GM19468 (cell line): Measurements from ENCODE around the gene ZSCAN5A.
"Not testable (repeated sequence)": the region's sequence is repeated elsewhere in the genome, so short reads cannot be mapped to it uniquely, and the experiment has no call there.

ENCODE experiments used
- ATAC-seq: cut with Tn5 transposase; IDR thresholded peaks from one replicate; pipeline ENCODE4 v1.9.1; 2021; ENCODE audit warnings: mild to moderate bottlenecking, moderate library complexity, moderate number of reproducible peaks; ENCODE audit not compliant: unreplicated experiment; ENCODE audit errors: extremely low read depth

ZSCAN5A gene

DNA sequence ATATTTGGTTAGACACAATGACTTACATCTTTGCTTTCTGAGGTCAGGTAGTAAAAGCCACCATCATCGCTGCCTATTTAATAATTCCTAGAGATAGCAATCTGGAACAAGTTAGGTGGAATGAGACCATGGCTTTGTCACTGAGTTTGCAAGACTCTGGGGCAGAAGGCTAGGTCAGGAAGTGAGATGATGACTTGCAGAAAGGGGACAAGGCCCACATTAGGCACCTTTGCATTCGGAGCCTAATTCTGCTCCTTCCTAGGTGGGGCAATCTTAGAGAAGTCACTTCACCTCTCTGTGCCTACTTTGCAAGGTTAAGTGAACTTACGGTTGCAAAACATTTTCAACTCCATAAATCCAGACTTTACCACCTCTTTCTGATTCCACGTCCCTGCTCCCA, 31.8 kb downstream of the ZSCAN5A start:
- ATAC-seq: no peak

DNA sequence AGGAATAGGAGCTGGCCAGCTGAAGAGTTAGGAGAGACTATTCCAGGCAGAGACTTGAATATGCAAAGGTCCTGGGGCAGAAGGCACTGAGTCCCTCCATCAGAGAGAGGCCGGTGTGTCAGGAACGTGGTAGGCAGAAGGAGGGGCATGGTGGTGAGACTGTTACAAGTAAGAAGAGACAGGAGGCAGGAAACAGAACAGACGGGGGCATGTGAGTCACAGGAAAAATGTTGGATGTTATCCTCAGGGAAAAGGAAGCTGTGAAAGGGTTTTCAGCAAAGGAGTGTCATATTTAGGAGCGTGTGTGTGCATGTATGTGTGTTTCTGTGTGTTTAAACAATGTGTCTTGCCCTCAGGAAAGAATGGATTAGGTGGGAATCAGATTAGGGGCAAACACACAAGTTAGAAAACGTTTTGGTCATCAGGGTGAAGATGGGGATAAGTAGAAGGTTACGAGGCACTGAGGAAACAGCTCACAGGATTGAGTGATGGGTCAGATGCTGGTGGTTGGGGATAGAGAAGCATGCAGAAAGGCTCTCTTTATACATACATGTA, 41.0 kb downstream of the ZSCAN5A start:
- ATAC-seq: no peak

DNA sequence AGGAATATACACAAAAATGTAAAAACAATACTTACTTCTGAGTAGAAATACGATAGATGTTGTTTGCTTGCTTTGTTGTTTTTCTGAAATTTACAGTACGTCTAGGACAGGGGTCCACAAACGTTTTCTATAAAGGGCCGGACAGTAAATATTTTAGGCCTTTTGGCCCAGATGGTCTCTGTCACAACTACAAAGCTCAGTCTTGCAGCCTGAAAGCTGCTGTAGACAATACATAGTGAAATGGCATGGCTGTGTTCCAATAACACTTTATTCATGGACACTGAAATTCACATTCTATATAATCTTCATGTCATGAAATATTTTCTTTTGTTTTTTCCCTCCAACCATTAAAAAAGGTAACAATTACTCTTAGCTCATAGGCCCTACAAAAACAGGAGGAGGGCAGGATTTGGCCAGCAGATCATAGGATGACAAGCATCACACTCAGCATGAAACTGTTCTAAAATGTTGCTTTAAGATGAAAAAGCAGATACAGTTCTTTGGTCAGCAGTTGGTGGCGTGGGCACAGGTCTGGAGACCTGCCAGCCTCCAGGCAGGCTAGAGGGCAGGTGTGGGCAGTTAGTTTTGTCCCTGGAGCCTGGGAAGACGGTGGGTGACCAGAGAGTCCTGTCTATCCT, 42.4 kb downstream of the ZSCAN5A start, which contains the start of gene EDDM13:
Gene EDDM13, plus strand, starts transcription at position 588 of the 638 bp plus-strand sequence. CDS start 87 bp downstream, outside the sequence.
- no peak for ATAC-seq

DNA sequence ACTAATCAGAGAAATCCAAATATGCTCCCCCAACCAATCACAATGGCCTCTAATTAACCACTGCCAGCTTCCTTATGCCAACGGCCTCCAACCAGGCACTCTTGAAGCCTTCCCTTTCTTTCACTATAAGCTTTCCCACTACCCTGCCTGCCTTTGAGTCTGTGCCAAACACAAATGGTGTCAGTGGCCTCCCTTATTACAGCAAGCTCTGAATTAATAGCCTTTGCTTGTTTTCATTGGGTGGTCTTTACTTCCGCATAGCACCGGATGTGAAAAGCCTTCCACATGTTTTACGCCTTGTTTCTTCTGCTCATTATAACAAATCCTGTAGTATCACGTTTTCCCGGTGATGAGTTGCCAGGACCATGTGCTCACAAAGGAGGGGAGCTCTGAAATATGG, 43.5 kb downstream of the ZSCAN5A start:
- ATAC-seq: no peak

DNA sequence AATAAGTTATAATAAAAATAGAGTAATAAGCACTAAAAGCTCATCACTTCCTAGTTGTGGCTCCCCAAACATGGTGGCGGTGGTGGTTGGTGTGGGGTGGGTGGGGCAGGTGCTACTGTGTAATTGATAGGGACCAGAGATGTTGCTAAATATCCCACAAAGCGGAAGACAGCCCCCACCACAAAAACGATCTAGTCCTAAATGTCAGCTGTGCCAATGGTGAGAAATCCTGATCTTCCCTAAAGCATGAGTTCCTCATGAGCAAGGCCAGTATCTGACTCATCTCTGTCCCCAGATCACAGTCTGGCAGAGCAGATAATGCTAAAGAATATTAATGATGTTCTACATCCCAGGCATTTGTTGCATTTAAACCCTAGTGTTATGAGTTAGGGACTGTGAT, 44.0 kb downstream of the ZSCAN5A start:
- ATAC-seq: no peak

DNA sequence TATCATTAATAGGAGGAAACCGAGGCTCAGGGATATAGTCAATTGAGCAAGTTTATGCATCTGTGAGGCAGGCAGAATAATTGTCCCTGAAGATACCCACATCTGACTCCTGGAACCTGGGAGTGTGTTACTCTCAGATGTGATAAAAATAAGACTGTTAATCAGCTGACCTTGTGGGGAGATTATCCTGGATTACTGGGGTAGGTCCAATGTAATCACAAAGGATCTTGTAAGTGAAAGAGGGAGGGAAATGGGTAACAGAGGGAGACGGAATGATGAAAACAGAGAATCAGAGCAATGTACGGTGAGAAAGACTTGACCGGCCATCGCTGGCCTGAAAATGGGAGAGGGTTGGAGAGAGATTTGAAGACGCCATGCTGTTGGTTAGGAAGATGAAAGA, 45.3 kb downstream of the ZSCAN5A start:
- no peak for ATAC-seq

DNA sequence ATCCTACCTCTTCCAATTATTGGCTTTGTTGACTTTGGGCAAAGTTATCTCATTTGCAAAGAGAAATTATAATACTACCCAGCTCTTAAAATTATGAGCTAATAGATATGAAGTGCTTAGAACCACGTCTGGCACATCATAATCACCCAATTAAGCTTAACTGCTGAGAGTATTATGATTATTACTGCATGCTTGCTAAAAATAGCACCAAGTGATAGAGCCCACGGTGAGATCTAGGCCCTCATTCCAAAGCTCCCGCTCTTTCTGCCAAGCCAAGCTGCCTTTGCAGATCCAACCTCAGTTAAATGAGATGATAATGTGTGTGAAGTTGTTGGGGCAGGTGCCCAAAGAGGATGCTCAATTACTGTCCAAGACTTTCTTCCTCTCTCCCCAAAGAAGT, 48.6 kb downstream of the ZSCAN5A start:
- no peak for ATAC-seq

DNA sequence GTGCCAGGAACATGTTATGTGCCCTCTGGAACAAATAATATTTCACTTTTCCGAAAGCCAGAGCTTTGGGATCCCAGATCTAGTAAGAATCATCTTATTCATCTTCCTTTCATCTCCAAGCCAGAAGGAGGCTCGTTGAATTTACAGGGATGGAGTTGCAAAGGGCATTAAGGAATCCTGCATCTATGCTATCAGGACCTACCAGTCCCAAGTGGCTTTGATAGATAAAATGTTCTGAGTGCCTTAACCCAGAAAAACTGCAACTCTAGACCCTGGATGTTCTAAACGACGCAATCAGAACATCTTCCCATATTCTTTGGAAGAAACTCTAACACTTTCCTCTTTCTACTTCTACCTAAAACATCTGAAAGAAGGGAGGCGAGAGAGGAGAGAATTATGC, 51.3 kb downstream of the ZSCAN5A start:
- no peak for ATAC-seq

DNA sequence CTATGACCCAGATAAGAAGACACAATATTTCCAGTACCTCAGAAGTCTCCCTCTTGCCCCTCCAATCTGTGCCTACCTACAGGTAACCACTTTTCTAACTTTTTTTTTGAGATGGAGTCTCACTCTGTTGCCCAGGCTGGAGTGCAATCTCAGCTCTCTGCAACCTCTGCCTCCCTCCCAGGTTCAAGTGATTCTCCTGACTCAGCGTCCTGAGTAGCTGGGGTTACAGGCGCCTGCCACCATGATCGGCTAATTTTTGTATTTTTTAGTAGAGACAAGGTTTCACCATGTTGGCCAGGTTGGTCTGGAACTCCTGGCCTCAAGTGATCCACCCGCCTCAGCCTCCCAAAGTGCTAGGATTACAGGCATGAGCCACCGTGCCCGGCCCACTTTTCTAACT, 52.7 kb downstream of the ZSCAN5A start:
- ATAC-seq: not testable (repeated sequence)

DNA sequence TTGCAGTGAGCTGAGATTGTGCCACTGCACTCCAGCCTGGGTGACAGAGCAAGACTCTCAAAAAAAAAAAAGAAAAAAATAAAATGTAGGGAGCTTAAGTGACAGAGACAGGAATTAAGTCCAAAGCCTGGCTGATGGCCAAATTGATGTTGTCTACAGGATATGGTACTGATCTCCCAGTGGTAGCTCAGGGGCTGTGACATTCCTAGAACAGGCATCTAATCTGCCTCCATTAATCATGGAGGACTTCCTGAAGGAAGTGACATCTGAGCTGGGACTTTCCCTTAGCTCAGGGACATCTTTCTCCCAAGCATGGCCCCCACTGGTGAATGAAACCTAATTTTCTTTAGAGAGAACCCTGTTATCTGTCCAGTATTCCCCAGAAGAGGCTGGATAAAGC, 53.5 kb downstream of the ZSCAN5A start:
- ATAC-seq: no peak

DNA sequence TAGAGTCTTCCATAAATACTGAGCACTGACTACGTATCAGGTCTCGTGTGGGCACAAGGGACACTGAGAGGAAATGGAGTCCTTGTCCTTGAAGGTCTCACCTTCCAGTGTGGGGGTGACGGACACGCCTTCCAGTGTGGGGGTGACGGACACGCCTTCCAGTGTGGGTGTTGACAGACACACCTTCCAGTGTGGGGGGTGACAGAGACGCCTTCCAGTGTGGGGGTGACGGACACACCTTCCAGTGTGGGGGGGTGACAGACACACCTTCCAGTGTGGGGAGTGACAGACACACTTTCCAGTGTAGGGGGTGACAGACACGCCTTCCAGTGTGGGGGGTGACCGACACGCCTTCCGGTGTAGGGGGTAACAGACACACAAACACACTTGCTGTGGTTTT, 56.4 kb downstream of the ZSCAN5A start:
- ATAC-seq: no peak

DNA sequence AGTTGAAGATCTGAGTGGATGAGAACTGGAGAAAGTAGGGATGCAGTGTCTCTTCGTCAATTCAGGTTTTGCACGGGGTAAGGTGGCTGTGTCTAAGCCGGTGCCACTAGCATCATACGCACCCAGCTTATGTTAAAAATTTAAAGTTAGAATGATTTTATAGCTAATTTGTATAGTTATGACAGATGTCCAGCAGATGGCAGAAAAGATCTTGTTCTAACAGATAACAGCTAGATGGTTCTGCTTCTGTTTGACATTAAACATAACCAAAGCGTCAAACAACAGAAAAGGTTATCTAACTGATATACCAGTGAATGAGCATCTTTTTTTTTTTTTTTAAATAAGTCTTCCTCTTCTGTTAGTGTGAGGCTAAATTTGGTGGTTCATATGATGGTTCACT, 60.9 kb downstream of the ZSCAN5A start:
- no peak for ATAC-seq

DNA sequence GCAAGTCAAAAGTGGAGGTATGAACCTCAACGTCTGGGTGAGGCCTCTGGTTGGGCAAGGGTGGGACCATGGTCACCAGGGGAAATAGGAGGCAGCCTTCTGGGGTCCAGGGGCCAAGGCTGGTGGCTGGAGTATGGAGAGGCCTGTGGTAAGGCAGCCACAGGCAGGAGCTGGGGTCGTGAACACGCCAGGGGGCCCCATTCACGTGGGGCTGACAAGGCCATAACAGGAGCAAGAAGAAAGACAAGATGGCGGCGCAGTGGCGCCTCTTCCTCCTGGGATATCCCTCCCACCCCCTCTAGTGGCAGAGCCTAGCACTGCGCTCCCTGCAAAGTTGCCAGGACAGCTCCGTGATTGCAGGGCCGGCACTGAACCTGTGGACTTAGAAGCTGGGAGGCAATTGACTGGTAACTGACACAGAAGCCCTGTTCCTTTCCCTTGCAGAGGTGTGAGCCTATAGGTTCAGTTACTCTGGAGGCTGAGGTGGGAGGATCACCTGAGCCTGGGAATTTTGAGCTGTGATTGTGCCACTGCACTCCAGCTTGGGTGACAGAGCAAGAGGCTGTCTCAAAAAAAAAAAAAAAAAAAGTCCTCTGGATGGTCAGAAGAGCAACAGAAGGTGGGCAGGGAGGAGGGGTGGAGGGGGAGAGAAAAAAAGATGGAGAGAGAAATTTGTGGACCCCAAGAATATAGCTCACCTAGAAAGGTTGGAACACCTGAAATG, 61.8 kb downstream of the ZSCAN5A start:
- ATAC-seq: no peak

DNA sequence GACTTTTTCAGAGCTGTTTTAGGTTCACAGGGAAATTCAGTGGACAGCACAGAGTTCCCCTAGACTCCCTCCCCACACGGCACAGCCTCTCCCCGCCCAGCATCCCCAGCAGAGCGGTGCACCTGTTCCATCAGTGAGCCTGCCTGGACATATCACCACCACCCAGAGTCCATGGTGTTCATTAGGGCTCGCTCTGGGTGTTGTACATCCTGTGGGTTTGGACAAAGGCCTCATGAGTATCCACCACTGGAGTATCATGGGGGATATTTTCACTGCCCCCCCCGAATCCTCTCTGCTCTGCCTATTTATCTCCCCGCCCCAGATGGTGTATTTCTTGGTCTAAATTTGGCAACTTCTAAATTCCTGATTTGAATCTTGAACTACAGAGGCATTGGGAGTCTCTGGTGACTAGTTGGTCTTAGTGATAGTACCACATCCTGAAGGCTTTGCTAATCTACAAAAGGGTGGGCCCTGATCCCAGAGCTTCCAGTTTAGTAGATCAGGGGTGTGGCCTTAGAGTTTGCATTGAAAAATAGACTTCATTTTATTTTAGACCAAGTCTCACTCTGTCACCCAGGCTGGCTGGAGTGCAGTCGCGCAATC, 65.8 kb downstream of the ZSCAN5A start:
- not testable (repeated sequence) for ATAC-seq

DNA sequence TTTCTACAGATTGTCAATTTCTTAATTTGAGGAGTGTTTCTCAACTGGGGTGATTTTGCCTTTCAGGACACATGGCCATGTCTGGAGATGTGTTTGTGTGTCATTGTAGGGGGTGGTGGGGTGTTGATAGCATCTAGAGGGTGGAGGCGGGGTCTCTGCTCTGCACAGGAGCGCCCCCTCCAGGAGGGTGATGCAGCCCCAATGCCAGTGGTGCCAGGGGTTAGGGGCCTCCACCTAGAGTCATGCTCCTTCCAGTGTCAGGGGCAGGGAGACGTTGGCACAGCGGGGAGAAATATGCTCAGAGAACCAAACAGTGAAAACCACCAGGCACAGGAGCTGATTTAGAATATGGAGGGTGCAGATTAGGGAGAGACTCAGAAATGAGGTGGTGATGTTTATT, 68.9 kb downstream of the ZSCAN5A start:
- not testable (repeated sequence) for ATAC-seq

DNA sequence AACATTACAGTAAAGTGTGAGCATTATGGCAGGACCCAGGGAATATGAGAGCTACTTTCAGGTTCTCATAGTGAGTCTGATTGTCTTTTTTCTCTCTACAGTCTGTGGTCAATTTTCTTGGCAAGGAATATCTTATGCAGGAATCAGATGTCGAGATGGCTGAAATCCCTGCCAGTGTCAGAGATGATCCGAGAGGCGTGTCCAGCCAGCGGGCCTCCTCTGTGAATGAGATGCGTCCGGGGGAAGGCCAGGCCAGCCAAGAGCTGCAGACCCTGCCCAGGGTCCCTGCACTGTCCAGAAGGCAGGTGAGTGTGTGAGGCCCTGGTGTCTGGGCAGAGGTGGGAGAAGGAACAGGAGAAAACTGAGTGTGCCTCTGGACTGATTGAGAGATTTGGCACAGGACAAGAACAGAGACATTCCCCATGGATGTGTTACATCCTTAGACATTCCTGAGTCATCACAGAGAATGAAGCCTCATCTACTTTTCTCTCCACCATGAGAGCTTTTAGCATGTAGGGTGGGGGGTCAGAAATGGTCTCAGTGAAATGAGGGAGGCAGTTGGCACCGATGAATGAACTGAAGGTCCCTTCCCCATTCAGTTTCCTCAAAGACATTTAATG, 69.4 kb downstream of the ZSCAN5A start:
- no peak for ATAC-seq

DNA sequence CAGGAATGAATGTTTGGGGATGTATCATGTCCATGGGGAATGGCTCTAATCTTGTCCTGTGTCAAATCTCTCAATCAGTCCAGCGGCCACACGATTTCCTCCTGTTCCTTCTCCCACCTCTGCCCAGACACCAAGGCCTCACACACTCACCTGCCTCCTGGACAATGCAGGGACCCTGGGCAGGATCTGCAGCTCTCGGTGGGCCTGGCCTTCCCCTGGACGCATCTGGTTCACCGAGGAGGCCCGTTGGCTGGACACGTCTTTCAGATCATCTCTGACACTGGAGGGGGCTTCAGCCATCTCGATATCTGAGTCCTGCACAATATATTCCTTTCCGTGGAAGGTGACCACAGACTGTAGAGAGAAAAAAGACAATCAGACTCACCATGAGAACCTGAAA, 91.2 kb downstream of the ZSCAN5A start:
- no peak for ATAC-seq

DNA sequence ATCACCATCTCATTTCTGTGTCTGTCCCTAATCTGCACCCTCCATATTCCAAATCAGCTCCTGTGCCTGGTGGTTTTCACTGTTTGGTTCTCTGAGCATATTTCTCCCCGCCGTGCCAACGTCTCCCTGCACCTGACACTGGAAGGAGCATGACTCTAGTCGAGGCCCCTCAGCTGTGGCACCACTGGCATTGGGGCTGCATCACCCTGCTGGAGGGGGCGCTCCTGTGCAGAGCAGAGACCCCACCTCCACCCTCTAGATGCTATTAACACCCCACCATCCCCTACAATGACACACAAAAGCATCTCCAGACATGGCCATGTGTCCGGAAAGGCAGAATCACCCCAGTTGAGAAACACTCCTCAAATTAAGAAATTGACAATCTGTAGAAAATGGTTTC, 91.7 kb downstream of the ZSCAN5A start:
- ATAC-seq: no peak

DNA sequence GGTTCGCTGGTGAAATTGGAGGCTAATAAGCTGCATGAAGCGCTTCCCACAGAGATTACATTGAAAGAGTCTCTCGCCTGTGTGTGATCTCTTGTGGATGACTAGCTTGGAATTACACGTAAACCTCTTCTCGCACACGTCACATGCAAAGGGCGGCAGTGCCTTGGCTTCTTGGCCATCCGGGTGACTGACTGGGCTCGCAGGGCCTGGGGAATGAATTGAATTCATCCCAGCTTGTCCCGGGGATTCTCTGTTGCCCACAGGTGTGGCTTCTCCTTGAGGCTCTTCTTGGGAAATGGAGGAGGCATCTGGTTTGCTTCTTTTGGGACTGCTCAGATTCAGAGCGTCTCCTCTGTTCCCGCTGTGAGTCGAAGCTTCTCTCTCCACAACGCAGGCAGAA, 92.8 kb downstream of the ZSCAN5A start:
- ATAC-seq: no peak

DNA sequence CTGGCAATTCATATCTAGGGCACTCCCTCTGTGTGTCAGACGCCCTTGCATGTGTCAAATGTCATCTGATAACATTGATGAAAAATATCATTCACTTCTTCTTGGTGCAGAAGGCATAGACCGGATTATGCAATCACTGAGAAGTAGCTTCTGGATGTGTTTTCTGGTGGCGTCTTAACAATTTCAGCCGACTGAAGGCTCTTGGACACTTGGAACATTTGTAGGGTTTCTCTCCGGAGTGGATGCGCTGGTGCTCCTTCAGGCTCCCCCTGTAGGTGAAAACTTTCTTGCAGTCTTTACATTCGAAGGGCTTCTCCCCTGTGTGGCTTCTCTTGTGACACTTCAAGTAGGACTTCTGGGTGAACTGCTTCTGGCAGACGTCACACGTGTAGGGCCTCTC, 93.2 kb downstream of the ZSCAN5A start:
- ATAC-seq: not testable (repeated sequence)

DNA sequence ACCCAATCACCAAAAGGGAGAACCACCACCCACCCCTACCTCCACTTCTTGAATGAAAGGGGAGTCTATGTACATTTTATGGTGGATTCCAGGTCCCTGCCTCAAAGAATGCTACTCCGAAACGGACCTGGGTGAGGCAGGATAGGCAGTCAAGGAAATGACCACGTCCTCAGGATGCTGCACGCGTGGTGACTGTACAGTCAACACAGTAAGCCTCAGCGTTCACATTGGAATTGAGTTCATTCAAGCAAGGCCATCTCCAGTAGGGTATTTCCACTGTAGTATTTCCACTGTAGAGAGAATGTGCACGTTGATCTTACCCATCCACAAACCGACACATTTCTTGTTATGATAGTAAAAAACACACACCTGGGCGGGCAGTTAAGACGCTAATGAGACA, 95.7 kb downstream of the ZSCAN5A start:
- no peak for ATAC-seq
